Uterus (tissue), 4 donors: Measurements from ENCODE around the gene CHRDL2. TPM values are rescaled to one million over a fixed set of nuclear protein-coding genes. Genes with fewer than 3 reads are reported as not detected.

Source experiments
- DNase-seq, 2 donors: peaks; one replicate each; pipeline ENCODE4 v3.0.0-alpha.2; 2019 to 2020
- H3K27ac ChIP-seq, 2 donors: fragments of 200-600 bp; sonication (generic); 1 replicate in 1 of 2; 2 replicates in 1 of 2; pipeline ENCODE4 v1.5.1; 2016 to 2018
- H3K27me3 ChIP-seq, 2 donors: fragments of 200-600 bp; sonication (generic); one replicate each; pipeline ENCODE4 v1.5.1; 2018 to 2019; ENCODE audit warnings: control low read depth in 1 of 2
- H3K36me3 ChIP-seq, 2 donors: fragments of 200-600 bp; sonication (generic); one replicate each; pipeline ENCODE4 v1.5.1; 2019; ENCODE audit warnings: control low read depth in 1 of 2
- H3K4me1 ChIP-seq, 2 donors: fragments of 200-600 bp; sonication (generic); one replicate each; pipeline ENCODE4 v1.5.1; 2018 to 2019; ENCODE audit warnings: control low read depth in 1 of 2
- H3K4me3 ChIP-seq, 2 donors: fragments of 200-600 bp; sonication (generic); 1 replicate in 1 of 2; 2 replicates in 1 of 2; pipeline ENCODE4 v1.5.1; 2018 to 2019; ENCODE audit warnings: mild to moderate bottlenecking in 1 of 2
- H3K9me3 ChIP-seq, 2 donors: fragments of 200-600 bp; sonication (generic); one replicate each; pipeline ENCODE4 v1.5.1; 2019; ENCODE audit warnings: control low read depth in 1 of 2
- POLR2A ChIP-seq, 2 donors: fragments of 450-650 bp; IDR thresholded peaks; one replicate each; pipeline ENCODE4 v1.6.1; 2016; ENCODE audit warnings: antibody characterized with exemption in 2 of 2, mild to moderate bottlenecking in 1 of 2, moderate library complexity in 1 of 2
- intact Hi-C: fragments of 100-400 bp; cut with DNase I; formaldehyde crosslinking; loops from one replicate; pipeline ENCODE4 v1.15.1; 2023; ENCODE audit warnings: low total_unique reads
- total RNA-seq, 4 donors: library from RNA; depleted of rRNA in 3 of 4; stranded (reverse); fragments of >200 nt in 3 of 4; gene quantifications; one replicate each; pipeline versions ENCODE4 v1.1.0 to v1.2.4, GENCODE V29; 2014 to 2023
- TF ChIP-seq, protein P1 (sequence below), 4 experiments: fragments of 200-600 bp in 2 of 4; fragments of 450-650 bp in 2 of 4; sonication (generic) in 2 of 4; IDR thresholded peaks; one replicate each; pipeline ENCODE4 v1.5.1; 2016 to 2019; ENCODE audit warnings: antibody characterized with exemption in 4 of 4, mild to moderate bottlenecking in 2 of 4, moderate library complexity in 1 of 4
- donor health status: DM: yes; HTN: yes; CAD: no.

CHRDL2 gene
- total RNA-seq, 4 donors from 2014 or later, result 0.41 to 115 (median 2.9) TPM

- no peaks in the 10 kb centered on the region for H3K36me3 ChIP-seq
- peak overlapping the region; percentile 93 to 95 for H3K27ac ChIP-seq
- H3K4me1 ChIP-seq, result peaks cover 5 to 7% of the 10 kb centered on the region in 2 donors
- TF ChIP-seq, protein P1, sequence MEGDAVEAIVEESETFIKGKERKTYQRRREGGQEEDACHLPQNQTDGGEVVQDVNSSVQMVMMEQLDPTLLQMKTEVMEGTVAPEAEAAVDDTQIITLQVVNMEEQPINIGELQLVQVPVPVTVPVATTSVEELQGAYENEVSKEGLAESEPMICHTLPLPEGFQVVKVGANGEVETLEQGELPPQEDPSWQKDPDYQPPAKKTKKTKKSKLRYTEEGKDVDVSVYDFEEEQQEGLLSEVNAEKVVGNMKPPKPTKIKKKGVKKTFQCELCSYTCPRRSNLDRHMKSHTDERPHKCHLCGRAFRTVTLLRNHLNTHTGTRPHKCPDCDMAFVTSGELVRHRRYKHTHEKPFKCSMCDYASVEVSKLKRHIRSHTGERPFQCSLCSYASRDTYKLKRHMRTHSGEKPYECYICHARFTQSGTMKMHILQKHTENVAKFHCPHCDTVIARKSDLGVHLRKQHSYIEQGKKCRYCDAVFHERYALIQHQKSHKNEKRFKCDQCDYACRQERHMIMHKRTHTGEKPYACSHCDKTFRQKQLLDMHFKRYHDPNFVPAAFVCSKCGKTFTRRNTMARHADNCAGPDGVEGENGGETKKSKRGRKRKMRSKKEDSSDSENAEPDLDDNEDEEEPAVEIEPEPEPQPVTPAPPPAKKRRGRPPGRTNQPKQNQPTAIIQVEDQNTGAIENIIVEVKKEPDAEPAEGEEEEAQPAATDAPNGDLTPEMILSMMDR (IDR thresholded peaks at IDR 0.05), result no peak
- TF ChIP-seq POLR2A (IDR thresholded peaks at IDR 0.05), result no peak
- H3K4me3 ChIP-seq, result no peak overlapping the region
- H3K27me3 ChIP-seq, result no peaks in the 10 kb centered on the region
- no peaks in the 10 kb centered on the region for H3K9me3 ChIP-seq
- intact Hi-C loops, result no loop called here
- DNase-seq, result no peak
Measured at GRCh38 chr11:74671520-74672196, 59.6 kb downstream of the CHRDL2 start.

DNA sequence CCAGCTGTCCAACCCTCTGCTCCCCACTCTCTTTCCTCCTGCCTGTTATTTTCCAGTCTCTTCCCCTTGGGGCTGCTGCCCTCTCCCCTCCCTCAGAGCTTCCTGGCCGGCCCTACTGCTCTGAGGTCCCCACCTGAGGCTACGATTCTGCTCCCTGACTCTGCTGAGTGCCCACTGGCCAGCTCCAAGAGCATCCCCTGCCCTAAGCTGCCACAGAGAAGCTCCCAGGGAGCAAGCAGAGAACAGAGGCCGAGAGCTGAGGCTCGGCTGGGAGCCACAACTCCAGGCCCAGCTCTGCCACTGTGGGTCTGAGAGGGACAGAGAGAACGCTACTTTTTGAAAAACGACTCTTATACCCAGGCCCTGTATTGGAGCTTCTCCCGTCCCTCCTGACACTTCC lies 61.1 kb downstream of the CHRDL2 start:
- no peaks in the 10 kb centered on the region for H3K36me3 ChIP-seq
- DNase-seq, result no peak
- H3K9me3 ChIP-seq, result no peaks in the 10 kb centered on the region
- H3K4me3 ChIP-seq, result no peak overlapping the region
- peaks cover 5 to 7% of the 10 kb centered on the region in 2 donors for H3K4me1 ChIP-seq
- intact Hi-C loops, result no loop called here
- TF ChIP-seq, protein P1 (IDR thresholded peaks at IDR 0.05), result no peak
- no peak for TF ChIP-seq POLR2A (IDR thresholded peaks at IDR 0.05)
- H3K27me3 ChIP-seq, result no peaks in the 10 kb centered on the region
- H3K27ac ChIP-seq, result peak overlapping the region; percentile 37 to 58

GRCh38 chr11:74669211-74670160 lies 61.7 kb downstream of the CHRDL2 start:
- Histone ChIP-seq H3K36me3 (no peaks in the 10 kb centered on the region), H3K9me3 (no peaks in the 10 kb centered on the region), H3K27me3 (no peaks in the 10 kb centered on the region), H3K4me3 (no peak overlapping the region), H3K4me1 (peaks cover 5 to 7% of the 10 kb centered on the region in 2 donors), H3K27ac (peak overlapping the region; percentile 37 to 58)
- intact Hi-C loops, result no loop called here
- no peak for DNase-seq
- TF ChIP-seq, protein P1 (IDR thresholded peaks at IDR 0.05), result no peak
- TF ChIP-seq POLR2A (IDR thresholded peaks at IDR 0.05), result no peak

- Histone ChIP-seq H3K27ac (no peak overlapping the region), H3K27me3 (no peaks in the 10 kb centered on the region), H3K36me3 (no peaks in the 10 kb centered on the region), H3K4me1 (no peaks in the 10 kb centered on the region), H3K9me3 (no peaks in the 10 kb centered on the region), H3K4me3 (no peak overlapping the region)
- TF ChIP-seq, protein P1 (IDR thresholded peaks at IDR 0.05), result no peak
- TF ChIP-seq POLR2A (IDR thresholded peaks at IDR 0.05), result no peak
- no peak for DNase-seq
- intact Hi-C loops, result no loop called here
Measured at GRCh38 chr11:74663315-74663714, 67.9 kb downstream of the CHRDL2 start.
